CD4-positive, alpha-beta memory T cell (primary cell): ENCODE data around the gene SUGCT. TPM values are rescaled to one million over a fixed set of nuclear protein-coding genes. Genes with fewer than 3 reads are reported as not detected.

Experiments used
- CTCF ChIA-PET: fragments of 350-600 bp; sonication (Branson Sonifier 250); formaldehyde crosslinking; loops from one replicate; lab custom pipeline; 2021; ENCODE audit warnings: inconsistent platforms; ENCODE audit not compliant: partially characterized antibody; lab: Charles Lee
- POLR2A ChIA-PET: fragments of 350-600 bp; sonication (Branson Sonifier 250); formaldehyde crosslinking; loops from one replicate; lab custom pipeline; 2021; ENCODE audit not compliant: partially characterized antibody; lab: Charles Lee
- DNase-seq, 5 donors: peaks; one replicate each; pipeline versions ENCODE4 v3.0.0 to v3.0.0-alpha.2; 2020 to 2022; ENCODE audit warnings: mixed read lengths in 1 of 5
- H3K27ac ChIP-seq: one replicate; pipeline ENCODE4 v1.7.0; 2013; ENCODE audit warnings: low read depth, low read length
- H3K27me3 ChIP-seq: 2 replicates; pipeline ENCODE4 v1.7.0; 2013; ENCODE audit warnings: mild to moderate bottlenecking, low read length, moderate library complexity; ENCODE audit not compliant: insufficient read depth
- H3K36me3 ChIP-seq: 2 replicates; pipeline ENCODE4 v1.7.0; 2013; ENCODE audit warnings: mild to moderate bottlenecking, low read length, moderate library complexity; ENCODE audit not compliant: insufficient read depth
- H3K4me1 ChIP-seq: 2 replicates; pipeline ENCODE4 v1.7.0; 2013; ENCODE audit warnings: mild to moderate bottlenecking, low read length, moderate library complexity; ENCODE audit not compliant: insufficient read depth
- H3K4me3 ChIP-seq, 2 donors: one replicate each; pipeline ENCODE4 v1.7.0; 2013; ENCODE audit warnings: low read length in 2 of 2, mild to moderate bottlenecking in 1 of 2
- H3K9me3 ChIP-seq, 2 donors: one replicate each; pipeline ENCODE4 v1.7.0; 2013; ENCODE audit warnings: low read length in 2 of 2, control low read depth in 1 of 2; ENCODE audit not compliant: control insufficient read depth in 1 of 2
- H3K27ac Mint-ChIP-seq, 7 donors: one replicate each; pipeline ENCODE4 v1.8.0; 2020 to 2021; ENCODE audit warnings: mixed read lengths in 7 of 7, mild to moderate bottlenecking in 6 of 7, inconsistent platforms in 3 of 7, moderate library complexity in 3 of 7
- H3K27me3 Mint-ChIP-seq, 2 donors: one replicate each; pipeline ENCODE4 v1.8.0; 2020 to 2021; ENCODE audit warnings: mixed read lengths in 2 of 2
- H3K36me3 Mint-ChIP-seq, 2 donors: one replicate each; pipeline ENCODE4 v1.8.0; 2020 to 2021; ENCODE audit warnings: mixed read lengths in 2 of 2, inconsistent platforms in 1 of 2, mild to moderate bottlenecking in 1 of 2
- H3K4me1 Mint-ChIP-seq, 4 donors: one replicate each; pipeline ENCODE4 v1.8.0; 2020 to 2021; ENCODE audit warnings: mixed read lengths in 4 of 4, mild to moderate bottlenecking in 1 of 4
- H3K4me3 Mint-ChIP-seq, 8 donors: one replicate each; pipeline ENCODE4 v1.8.0; 2020 to 2021; ENCODE audit warnings: mixed read lengths in 8 of 8, mild to moderate bottlenecking in 7 of 8, moderate library complexity in 6 of 8, inconsistent platforms in 3 of 8
- H3K9me3 Mint-ChIP-seq, 8 donors: one replicate each; pipeline ENCODE4 v1.8.0; 2020 to 2021; ENCODE audit warnings: mixed read lengths in 8 of 8, mild to moderate bottlenecking in 5 of 8, inconsistent platforms in 3 of 8, moderate library complexity in 1 of 8
- intact Hi-C: fragments of 100-400 bp; cut with micrococcal nuclease; formaldehyde crosslinking; loops from one replicate; pipeline ENCODE4 v1.15.1; 2023
- polyA plus RNA-seq, 2 donors: library from polyadenylated mRNA; unstranded; fragments of 300-500 nt; fragmentation: Illumina TruSeq; gene quantifications; one replicate each; pipeline ENCODE4 v1.2.3, GENCODE V29; 2021
- total RNA-seq, 2 experiments: library from RNA; stranded (reverse); gene quantifications; one replicate each; pipeline ENCODE4 v1.2.3, GENCODE V29; 2021

Gene SUGCT
- total and polyA plus RNA-seq, 4 experiments from 2014 or later = 0.41 to 4.4 (median 1.2) TPM

- H3K9me3 Mint-ChIP-seq = peaks cover 6 to 29% (median 16%) of the 10 kb centered on the region in 8 donors
- ChIA-PET CTCF (no interaction called here), POLR2A (interaction anchor here (0.6 kb wide), 1 partner anchor 62 kb away, joined by 3 read pairs; no protein-coding TSS in a partner anchor)
- no peaks in the 10 kb centered on the region for H3K4me1 Mint-ChIP-seq
- Histone ChIP-seq H3K9me3 (no peaks in the 10 kb centered on the region), H3K4me3 (no peak overlapping the region), H3K4me1 (no peaks in the 10 kb centered on the region), H3K36me3 (no peaks in the 10 kb centered on the region), H3K27me3 (no peaks in the 10 kb centered on the region), H3K27ac (no peak overlapping the region)
- H3K27ac Mint-ChIP-seq = no peak overlapping the region
- no peak overlapping the region for H3K4me3 Mint-ChIP-seq
- intact Hi-C loops = no loop called here
- no peaks in the 10 kb centered on the region for H3K36me3 Mint-ChIP-seq
- DNase-seq = no peak
- H3K27me3 Mint-ChIP-seq = no peaks in the 10 kb centered on the region
Measured at GRCh38 chr7:40890088-40890692, 755.4 kb downstream of the SUGCT start.

- no peaks in the 10 kb centered on the region for H3K27me3 Mint-ChIP-seq
- H3K27ac Mint-ChIP-seq = no peak overlapping the region
- no peaks in the 10 kb centered on the region for H3K4me1 Mint-ChIP-seq
- POLR2A ChIA-PET = no interaction called here
- Histone ChIP-seq H3K36me3 (no peaks in the 10 kb centered on the region), H3K27ac (no peak overlapping the region), H3K27me3 (no peaks in the 10 kb centered on the region), H3K4me1 (no peaks in the 10 kb centered on the region), H3K9me3 (no peaks in the 10 kb centered on the region), H3K4me3 (no peak overlapping the region)
- H3K9me3 Mint-ChIP-seq = peaks cover 3 to 25% (median 19%) of the 10 kb centered on the region in 8 donors
- no peak for DNase-seq
- intact Hi-C loops = no loop called here
- H3K4me3 Mint-ChIP-seq = no peak overlapping the region
- H3K36me3 Mint-ChIP-seq = no peaks in the 10 kb centered on the region
- CTCF ChIA-PET = no interaction called here
Measured at GRCh38 chr7:40891232-40891631, 756.4 kb downstream of the SUGCT start.

GRCh38 chr7:40899151-40899550 lies 764.3 kb downstream of the SUGCT start:
- Histone ChIP-seq H3K9me3 (peaks cover 0 to 3% of the 10 kb centered on the region in 2 donors), H3K4me1 (no peaks in the 10 kb centered on the region), H3K36me3 (no peaks in the 10 kb centered on the region), H3K27ac (no peak overlapping the region), H3K4me3 (no peak overlapping the region), H3K27me3 (no peaks in the 10 kb centered on the region)
- H3K9me3 Mint-ChIP-seq = peaks cover 3 to 38% (median 29%) of the 10 kb centered on the region in 8 donors
- no peak overlapping the region for H3K4me3 Mint-ChIP-seq
- DNase-seq = no peak
- no peaks in the 10 kb centered on the region for H3K4me1 Mint-ChIP-seq
- no peaks in the 10 kb centered on the region for H3K36me3 Mint-ChIP-seq
- no peaks in the 10 kb centered on the region for H3K27me3 Mint-ChIP-seq
- ChIA-PET POLR2A (no interaction called here), CTCF (no interaction called here)
- H3K27ac Mint-ChIP-seq = no peak overlapping the region
- intact Hi-C loops = no loop called here

GRCh38 chr7:40899636-40900507 lies 765.1 kb downstream of the SUGCT start:
- no peak overlapping the region for H3K4me3 Mint-ChIP-seq
- H3K4me1 ChIP-seq = no peaks in the 10 kb centered on the region
- H3K27ac Mint-ChIP-seq = no peak overlapping the region
- H3K9me3 Mint-ChIP-seq = peaks cover 2 to 38% (median 29%) of the 10 kb centered on the region in 8 donors
- CTCF ChIA-PET = no interaction called here
- POLR2A ChIA-PET = no interaction called here
- H3K4me3 ChIP-seq = no peak overlapping the region
- H3K27me3 Mint-ChIP-seq = no peaks in the 10 kb centered on the region
- no peaks in the 10 kb centered on the region for H3K36me3 ChIP-seq
- H3K27ac ChIP-seq = no peak overlapping the region
- no peaks in the 10 kb centered on the region for H3K27me3 ChIP-seq
- no peak for DNase-seq
- H3K9me3 ChIP-seq = peaks cover 0 to 3% of the 10 kb centered on the region in 2 donors
- intact Hi-C loops = no loop called here
- no peaks in the 10 kb centered on the region for H3K36me3 Mint-ChIP-seq
- no peaks in the 10 kb centered on the region for H3K4me1 Mint-ChIP-seq

- CTCF ChIA-PET = no interaction called here
- Mint-ChIP-seq H3K4me3 (no peak overlapping the region), H3K27me3 (no peaks in the 10 kb centered on the region), H3K27ac (no peak overlapping the region), H3K9me3 (peaks cover 0 to 27% (median 11%) of the 10 kb centered on the region in 8 donors), H3K36me3 (no peaks in the 10 kb centered on the region), H3K4me1 (no peaks in the 10 kb centered on the region)
- Histone ChIP-seq H3K4me1 (no peaks in the 10 kb centered on the region), H3K36me3 (no peaks in the 10 kb centered on the region), H3K27ac (no peak overlapping the region), H3K9me3 (peaks cover 0 to 3% of the 10 kb centered on the region in 2 donors), H3K4me3 (no peak overlapping the region), H3K27me3 (no peaks in the 10 kb centered on the region)
- DNase-seq = no peak
- POLR2A ChIA-PET = no interaction called here
- intact Hi-C loops = no loop called here
Measured at GRCh38 chr7:40903872-40904271, 769.1 kb downstream of the SUGCT start.

- Histone ChIP-seq H3K36me3 (no peaks in the 10 kb centered on the region), H3K9me3 (no peaks in the 10 kb centered on the region), H3K27ac (no peak overlapping the region), H3K4me3 (no peak overlapping the region), H3K27me3 (no peaks in the 10 kb centered on the region), H3K4me1 (no peaks in the 10 kb centered on the region)
- Mint-ChIP-seq H3K9me3 (peaks cover 0 to 15% (median 9%) of the 10 kb centered on the region in 8 donors), H3K36me3 (no peaks in the 10 kb centered on the region), H3K4me3 (no peak overlapping the region), H3K27me3 (no peaks in the 10 kb centered on the region), H3K27ac (no peak overlapping the region), H3K4me1 (no peaks in the 10 kb centered on the region)
- no peak for DNase-seq
- ChIA-PET CTCF (no interaction called here), POLR2A (no interaction called here)
- intact Hi-C loops = no loop called here
Measured at GRCh38 chr7:40907286-40907685, 772.5 kb downstream of the SUGCT start.

- H3K4me3 ChIP-seq = no peak overlapping the region
- no peak overlapping the region for H3K27ac ChIP-seq
- ChIA-PET POLR2A (no interaction called here), CTCF (no interaction called here)
- H3K36me3 ChIP-seq = no peaks in the 10 kb centered on the region
- intact Hi-C loops = no loop called here
- Mint-ChIP-seq H3K36me3 (no peaks in the 10 kb centered on the region), H3K27ac (no peak overlapping the region), H3K4me3 (no peak overlapping the region), H3K4me1 (no peaks in the 10 kb centered on the region), H3K27me3 (no peaks in the 10 kb centered on the region), H3K9me3 (peaks cover 0 to 20% (median 8%) of the 10 kb centered on the region in 8 donors)
- no peaks in the 10 kb centered on the region for H3K4me1 ChIP-seq
- H3K9me3 ChIP-seq = no peaks in the 10 kb centered on the region
- H3K27me3 ChIP-seq = no peaks in the 10 kb centered on the region
- no peak for DNase-seq
Measured at GRCh38 chr7:40909346-40909980, 774.7 kb downstream of the SUGCT start.
